ENCODE data around the gene TMEM106C.

Gene TMEM106C

DNA sequence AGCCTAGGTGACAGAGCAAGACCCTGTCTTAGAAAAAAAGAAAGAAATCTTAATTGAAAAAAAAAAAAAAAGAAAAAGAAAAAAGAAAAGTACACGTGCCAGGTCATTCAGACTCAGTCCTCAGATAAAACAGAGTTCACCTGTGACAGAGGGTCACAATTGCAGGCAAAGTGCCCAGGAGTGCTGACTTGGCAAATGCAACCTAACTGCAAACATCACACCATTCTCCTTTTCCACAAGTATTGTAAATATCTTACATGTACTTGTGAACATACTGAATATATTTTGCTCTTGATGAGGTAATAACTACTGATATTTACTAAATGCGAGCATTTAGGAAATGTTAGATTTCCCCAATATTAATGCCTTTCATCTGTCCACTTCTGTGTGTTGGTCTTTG is 49.9 kb downstream of the TMEM106C start:
- H3K27me3 ChIP-seq (ENCODE audit: insufficient read depth, low read length): peaks cover 100% of the 10 kb centered on the region

DNA sequence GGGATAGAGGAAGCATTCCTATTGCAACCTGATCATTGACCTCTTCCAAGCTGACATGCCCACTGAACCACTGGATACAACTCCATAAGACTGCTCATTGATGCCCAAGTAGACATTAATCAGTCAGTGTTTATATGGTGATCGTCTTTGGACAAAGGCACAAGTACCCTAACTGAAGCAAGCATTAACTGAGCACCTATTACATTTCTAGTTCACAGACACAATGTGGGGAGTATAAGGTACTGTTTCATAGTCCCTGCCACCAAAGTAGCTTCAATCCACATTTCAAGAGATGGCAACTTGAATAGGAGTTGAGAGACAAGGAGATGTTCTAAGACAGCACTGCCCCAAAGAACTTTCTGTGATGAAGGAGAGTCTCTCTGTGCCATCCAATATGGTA is 51.7 kb downstream of the TMEM106C start:
- H3K27me3 ChIP-seq (ENCODE audit: insufficient read depth, low read length): peaks cover 100% of the 10 kb centered on the region
- no peaks in the 10 kb centered on the region for H3K9me3 ChIP-seq (ENCODE audit: insufficient read depth, low read depth, low read length)
- no peak overlapping the region for H3K9ac ChIP-seq (ENCODE audit: low read depth, low read length)
- H3K36me3 ChIP-seq (ENCODE audit: insufficient read depth, low read depth, low read length): no peaks in the 10 kb centered on the region
- no peak overlapping the region for H3K27ac ChIP-seq (ENCODE audit: low read length)
- H3K4me3 ChIP-seq (ENCODE audit: low read length): no peak overlapping the region
- H3K4me1 ChIP-seq (ENCODE audit: insufficient read depth, low read length): no peaks in the 10 kb centered on the region

More for the DNA sequence above, 49.9 kb downstream of the TMEM106C start:
- no peaks in the 10 kb centered on the region for H3K36me3 ChIP-seq (ENCODE audit: insufficient read depth, low read depth, low read length)
- H3K27ac ChIP-seq (ENCODE audit: low read length): no peak overlapping the region
- H3K4me1 ChIP-seq (ENCODE audit: insufficient read depth, low read length): no peaks in the 10 kb centered on the region
- no peak overlapping the region for H3K9ac ChIP-seq (ENCODE audit: low read depth, low read length)
- H3K9me3 ChIP-seq (ENCODE audit: insufficient read depth, low read depth, low read length): no peaks in the 10 kb centered on the region
- H3K4me3 ChIP-seq (ENCODE audit: low read length): no peak overlapping the region

DNA sequence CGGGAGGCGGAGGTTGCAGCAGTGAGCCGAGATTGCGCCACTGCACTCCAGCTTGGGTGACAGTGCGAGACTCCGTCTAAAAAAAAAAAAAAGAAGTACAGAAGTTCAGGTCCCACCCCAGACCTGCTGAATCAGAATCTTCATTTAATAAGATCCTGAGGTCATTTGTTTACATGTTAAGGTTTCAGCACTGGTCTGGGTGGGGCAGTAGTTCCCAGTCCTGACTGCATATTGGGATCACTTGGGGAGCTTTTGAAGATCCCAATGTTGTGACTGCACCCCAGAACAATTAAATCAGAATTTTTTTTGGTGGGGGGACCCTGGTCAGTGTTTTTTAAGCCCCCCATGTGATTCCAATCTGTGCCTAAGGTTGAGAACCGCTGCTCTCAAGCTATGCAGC is 52.6 kb downstream of the TMEM106C start:
- no peak overlapping the region for H3K4me3 ChIP-seq (ENCODE audit: low read length)
- no peaks in the 10 kb centered on the region for H3K4me1 ChIP-seq (ENCODE audit: insufficient read depth, low read length)
- peaks cover 100% of the 10 kb centered on the region for H3K27me3 ChIP-seq (ENCODE audit: insufficient read depth, low read length)
- no peaks in the 10 kb centered on the region for H3K36me3 ChIP-seq (ENCODE audit: insufficient read depth, low read depth, low read length)
- no peak overlapping the region for H3K9ac ChIP-seq (ENCODE audit: low read depth, low read length)
- no peaks in the 10 kb centered on the region for H3K9me3 ChIP-seq (ENCODE audit: insufficient read depth, low read depth, low read length)
- H3K27ac ChIP-seq (ENCODE audit: low read length): no peak overlapping the region

DNA sequence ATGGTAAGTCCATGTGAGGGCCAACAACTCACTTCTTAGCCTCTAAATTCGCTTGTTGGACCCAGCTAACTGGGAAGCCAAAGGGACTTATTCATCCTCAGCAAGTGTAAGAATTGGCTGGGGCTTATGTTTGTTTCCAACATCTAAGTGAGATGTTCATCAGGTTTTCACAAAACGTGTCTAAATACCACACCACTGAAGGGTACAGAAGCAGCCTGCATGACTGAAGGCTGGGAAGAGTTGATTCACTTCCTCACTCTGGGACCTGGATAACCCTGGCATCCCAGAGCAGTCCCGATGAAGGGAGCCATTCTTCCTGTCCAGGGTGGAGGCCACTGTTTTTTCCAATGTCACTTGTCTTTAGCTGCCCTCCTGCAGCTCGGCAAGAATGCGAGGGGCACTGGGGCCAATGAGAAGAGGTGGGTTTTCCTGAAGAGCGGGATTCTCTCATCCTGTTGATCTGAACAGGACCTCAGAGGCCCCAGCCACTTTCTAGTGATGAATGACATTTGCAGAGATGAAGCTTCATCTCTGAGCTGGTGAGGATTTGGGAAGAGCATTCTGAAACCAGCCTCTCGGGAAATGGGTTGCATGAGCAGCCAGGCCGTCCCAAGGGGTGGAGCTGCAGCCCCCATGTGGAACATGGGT is 53.1 kb downstream of the TMEM106C start:
- Histone ChIP-seq H3K4me3 (ENCODE audit: low read length) (no peak overlapping the region), H3K9ac (ENCODE audit: low read depth, low read length) (no peak overlapping the region), H3K27ac (ENCODE audit: low read length) (no peak overlapping the region), H3K9me3 (ENCODE audit: insufficient read depth, low read depth, low read length) (no peaks in the 10 kb centered on the region), H3K4me1 (ENCODE audit: insufficient read depth, low read length) (0 out of 2 replicates have a peak, but pooled peaks cover 3% of the 10 kb centered on the region), H3K27me3 (ENCODE audit: insufficient read depth, low read length) (peaks cover 100% of the 10 kb centered on the region), H3K36me3 (ENCODE audit: insufficient read depth, low read depth, low read length) (no peaks in the 10 kb centered on the region)

DNA sequence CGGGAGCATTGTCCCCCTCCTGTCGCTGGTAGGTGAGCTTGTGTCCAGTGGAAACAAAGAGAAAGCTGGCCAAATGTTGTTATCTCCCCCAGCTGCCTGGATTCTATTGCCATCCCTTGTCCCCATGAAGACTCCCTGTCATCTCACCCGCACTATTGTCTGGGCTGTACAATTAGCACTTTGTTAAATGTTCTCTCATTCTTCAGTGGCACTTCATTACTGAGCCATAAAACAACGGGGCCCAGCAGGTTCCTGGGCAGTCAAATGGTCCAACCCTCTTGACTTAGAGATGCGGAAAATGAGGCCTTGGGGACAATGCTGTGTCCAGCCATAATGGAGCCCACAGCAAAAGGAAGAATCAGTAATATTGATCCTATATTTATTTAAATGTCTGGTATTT is 54.1 kb downstream of the TMEM106C start:
- Histone ChIP-seq H3K27me3 (ENCODE audit: insufficient read depth, low read length) (peaks cover 100% of the 10 kb centered on the region), H3K4me3 (ENCODE audit: low read length) (no peak overlapping the region), H3K36me3 (ENCODE audit: insufficient read depth, low read depth, low read length) (no peaks in the 10 kb centered on the region), H3K4me1 (ENCODE audit: insufficient read depth, low read length) (peaks cover 8% of the 10 kb centered on the region; the same call in 1 of the 2 replicates), H3K9ac (ENCODE audit: low read depth, low read length) (no peak overlapping the region), H3K9me3 (ENCODE audit: insufficient read depth, low read depth, low read length) (no peaks in the 10 kb centered on the region), H3K27ac (ENCODE audit: low read length) (no peak overlapping the region)

DNA sequence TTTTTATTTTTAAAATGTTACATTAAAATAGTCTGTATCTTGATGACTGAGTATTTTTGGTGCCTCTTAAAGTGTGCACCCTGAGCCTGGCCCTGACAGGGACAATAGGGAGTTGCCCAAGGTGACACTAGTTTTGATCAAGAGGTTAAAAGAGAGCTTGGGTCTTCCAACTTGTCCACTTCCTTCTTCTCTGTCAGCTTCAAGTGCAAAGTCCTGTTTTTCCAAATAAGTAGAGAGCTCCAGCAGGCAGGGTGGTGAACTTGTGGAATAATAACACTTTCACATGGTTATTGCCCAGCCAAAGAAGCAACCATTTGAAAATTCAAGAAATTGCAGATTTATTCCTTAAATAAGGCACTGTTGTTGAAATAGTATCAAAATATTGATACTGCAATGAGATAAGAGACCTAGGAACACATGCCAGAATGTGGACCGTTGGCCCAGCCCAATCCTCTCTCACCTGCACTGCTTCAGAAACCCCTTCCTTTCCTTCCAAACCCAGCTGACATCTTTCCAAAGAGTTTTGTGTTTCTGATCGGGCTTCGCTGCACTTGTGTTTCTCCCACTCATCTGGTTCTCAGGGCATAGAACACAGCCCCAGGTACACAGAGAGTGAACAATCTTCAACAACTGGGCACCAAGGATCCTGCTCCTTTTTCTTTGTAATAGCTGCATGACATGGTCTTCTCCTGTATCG is 54.7 kb downstream of the TMEM106C start:
- Histone ChIP-seq H3K36me3 (ENCODE audit: insufficient read depth, low read depth, low read length) (no peaks in the 10 kb centered on the region), H3K4me1 (ENCODE audit: insufficient read depth, low read length) (peaks cover 14% of the 10 kb centered on the region; the same call in 1 of the 2 replicates), H3K27ac (ENCODE audit: low read length) (no peak overlapping the region), H3K4me3 (ENCODE audit: low read length) (no peak overlapping the region), H3K27me3 (ENCODE audit: insufficient read depth, low read length) (peaks cover 100% of the 10 kb centered on the region), H3K9ac (ENCODE audit: low read depth, low read length) (no peak overlapping the region), H3K9me3 (ENCODE audit: insufficient read depth, low read depth, low read length) (no peaks in the 10 kb centered on the region)
